Activated CD4-positive, alpha-beta T cell treated with anti-CD3 and anti-CD28 coated beads, Interleukin-2, amount 50 U/mL, for 24 hours (primary cell): ENCODE measurements around the gene GDI1.

Experiments used
- DNase-seq, 2 donors: peaks; one replicate each; pipeline ENCODE4 v3.0.0-alpha.2; 2020; ENCODE audit warnings: low read depth in 1 of 2, low spot score in 1 of 2

Gene GDI1

DNA sequence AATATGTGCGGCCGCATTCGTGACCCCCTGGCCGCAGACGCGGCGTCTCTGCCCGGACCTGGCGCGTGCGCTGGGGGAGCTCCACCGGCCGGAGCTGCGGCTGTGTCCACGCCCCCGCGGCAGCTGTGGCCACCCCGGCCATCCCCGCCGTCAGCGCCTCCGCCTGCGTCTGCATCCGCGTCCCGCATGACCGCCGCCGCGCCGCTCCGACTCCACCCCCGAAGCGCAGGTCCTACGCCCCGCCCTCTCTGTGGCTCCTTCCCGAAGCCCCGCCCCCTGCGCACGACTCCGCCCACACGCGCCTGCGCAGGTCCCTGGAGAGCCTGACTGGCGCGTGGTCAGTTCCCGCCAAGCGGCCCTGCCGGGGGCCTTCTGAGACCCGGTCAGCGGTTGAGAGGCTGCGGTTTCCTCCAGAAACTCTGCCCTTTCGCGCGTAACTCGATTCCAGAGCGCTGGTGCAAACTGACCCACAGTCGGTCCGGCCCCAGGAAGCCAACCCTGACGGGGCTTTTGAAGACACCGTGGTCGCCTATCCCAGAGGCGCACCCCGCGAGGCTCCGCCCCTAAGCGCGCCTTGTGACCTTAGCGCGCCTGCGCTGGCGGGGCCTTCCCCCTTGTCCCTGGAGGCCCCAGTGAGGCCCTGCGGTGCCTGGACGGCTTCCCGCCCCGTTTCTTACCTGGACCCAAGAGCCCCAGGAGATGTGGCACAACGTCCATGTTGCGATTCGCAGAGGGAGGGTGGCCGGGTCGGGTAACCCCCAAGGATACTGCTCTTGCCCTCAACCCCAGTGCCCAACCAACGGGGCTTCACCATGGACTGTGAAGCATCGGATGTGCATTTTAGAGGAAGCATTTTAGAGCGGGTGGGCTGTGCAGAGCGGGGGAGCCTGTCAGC lies 42.0 kb downstream of the GDI1 start, which contains the start of gene LAGE3:
Gene LAGE3, minus strand, starts transcription at position 554 of the 895 bp plus-strand sequence. Its CDS starts 366 bp downstream, at position 188.
- peak; percentile 87 to 88 for DNase-seq

GRCh38 chrX:154481195-154481594 lies 44.2 kb downstream of the GDI1 start:
- no peak for DNase-seq

DNA sequence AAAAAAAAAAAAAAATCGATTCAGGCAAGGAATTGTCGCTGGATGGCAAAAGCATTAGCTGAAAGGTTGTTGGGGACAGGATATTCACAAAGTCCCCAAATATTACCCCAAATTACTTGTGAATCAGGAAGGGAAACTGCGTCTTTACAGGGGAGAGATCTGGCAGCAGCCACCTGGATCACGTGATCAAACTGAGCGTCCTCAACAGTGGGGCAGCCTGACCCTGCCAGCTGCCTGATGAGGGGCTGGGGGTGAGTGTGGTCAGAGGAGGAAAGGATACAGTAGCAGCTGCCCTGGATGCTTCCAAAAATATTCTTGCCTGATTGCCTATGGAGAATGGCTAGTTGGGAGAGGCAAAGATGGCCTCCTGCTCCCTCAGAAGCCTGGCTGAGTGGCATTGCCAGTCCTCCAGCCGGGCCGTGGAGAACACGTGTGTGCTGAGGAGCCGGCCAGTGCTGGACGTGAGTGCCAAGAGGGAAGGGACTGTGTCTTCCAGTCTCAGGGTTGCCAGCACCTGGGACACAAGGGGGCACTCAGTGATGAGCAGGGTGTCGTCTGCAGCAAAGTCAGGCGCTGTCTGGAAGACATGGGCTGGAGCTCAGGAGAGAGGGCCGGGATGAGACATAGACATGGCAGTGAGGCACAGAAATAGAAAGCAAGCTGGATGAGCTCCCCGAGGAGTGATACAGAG lies 45.1 kb downstream of the GDI1 start:
- DNase-seq: no peak

DNA sequence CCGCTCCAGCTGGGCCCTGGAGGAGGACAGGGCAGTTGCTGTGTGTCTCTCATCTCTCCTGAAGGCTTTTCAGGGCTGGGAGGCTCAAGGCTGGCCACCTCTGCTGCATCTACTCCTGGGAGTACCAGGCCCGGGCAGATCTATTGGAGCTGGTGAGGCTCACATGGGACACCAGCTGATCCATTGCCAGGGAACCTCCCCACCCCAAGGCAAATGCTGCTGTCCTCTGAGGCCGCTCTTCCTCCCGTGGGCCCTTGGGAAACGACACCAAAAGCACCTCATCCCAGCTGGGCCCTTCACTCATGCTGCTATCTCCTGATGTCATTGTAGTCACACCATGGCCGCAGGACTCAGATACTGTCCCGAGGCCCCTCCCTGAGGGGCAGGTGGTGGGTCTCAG lies 45.8 kb downstream of the GDI1 start:
- no peak for DNase-seq

DNA sequence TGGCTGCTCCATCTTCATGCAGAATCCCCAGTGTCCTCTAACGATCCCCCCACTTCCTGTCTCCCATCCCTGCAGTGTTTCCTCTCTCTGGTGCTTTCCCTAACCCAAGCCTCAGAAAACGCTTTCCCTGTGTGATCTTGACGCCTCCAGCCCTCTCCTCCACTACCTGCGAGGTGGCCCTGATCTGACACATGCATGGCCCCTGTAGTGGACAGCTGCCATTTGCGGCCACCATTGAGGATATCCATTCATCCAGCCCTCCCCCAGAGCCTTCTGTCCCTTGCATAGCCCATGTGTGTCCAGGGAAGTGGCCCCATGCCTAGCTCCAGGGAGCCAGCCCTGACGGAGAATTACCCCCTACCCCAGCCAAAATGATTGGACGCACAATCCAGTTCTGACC lies 46.4 kb downstream of the GDI1 start:
- no peak for DNase-seq

- no peak for DNase-seq
Measured at GRCh38 chrX:154484255-154485149, 47.5 kb downstream of the GDI1 start.

DNA sequence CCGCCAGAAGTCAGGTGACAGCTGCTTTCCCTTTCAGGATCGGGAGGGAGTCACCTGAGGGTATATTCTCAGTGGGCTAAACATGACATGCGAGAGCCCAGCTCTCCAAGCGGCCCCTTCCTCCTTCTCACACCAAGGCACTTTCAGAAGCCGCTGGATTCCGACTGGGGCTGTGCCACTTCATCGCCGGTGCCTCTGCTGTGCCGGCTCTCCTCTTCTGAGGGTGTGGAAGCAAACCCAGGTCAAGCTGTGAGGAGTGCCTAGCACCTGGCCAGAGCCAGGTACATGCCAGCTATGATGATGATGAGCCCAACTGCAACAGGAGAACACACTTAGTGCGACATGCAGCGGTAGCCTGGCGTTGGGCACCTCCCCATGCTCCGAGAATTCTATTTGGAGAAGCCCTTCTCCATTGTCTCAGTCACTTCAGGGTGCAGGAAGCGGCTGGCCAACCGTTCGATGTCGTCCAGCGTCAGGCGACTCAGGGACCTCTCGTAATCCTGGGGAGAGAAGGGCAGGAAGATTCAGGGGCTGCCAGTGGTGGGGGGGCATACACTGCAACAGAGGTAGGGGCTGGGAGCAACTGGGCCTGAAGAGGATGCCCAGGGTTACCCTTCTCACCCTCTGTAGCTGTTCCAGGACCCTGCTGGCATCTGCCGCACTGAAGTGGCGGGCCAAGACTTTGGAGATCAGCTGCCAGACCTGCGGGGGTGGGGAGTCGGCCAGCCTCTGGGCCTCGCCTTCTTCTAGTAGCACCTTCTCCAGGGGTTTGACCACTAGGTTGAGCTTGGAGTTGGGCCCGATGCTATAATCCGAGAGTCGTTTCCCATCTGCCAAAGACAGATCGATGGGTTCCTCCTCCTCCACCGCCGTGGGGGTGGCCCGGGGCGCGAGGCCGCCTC lies 48.4 kb downstream of the GDI1 start:
- DNase-seq: no peak

GRCh38 chrX:154486052-154486395 lies 49.1 kb downstream of the GDI1 start:
- DNase-seq: no peak

DNA sequence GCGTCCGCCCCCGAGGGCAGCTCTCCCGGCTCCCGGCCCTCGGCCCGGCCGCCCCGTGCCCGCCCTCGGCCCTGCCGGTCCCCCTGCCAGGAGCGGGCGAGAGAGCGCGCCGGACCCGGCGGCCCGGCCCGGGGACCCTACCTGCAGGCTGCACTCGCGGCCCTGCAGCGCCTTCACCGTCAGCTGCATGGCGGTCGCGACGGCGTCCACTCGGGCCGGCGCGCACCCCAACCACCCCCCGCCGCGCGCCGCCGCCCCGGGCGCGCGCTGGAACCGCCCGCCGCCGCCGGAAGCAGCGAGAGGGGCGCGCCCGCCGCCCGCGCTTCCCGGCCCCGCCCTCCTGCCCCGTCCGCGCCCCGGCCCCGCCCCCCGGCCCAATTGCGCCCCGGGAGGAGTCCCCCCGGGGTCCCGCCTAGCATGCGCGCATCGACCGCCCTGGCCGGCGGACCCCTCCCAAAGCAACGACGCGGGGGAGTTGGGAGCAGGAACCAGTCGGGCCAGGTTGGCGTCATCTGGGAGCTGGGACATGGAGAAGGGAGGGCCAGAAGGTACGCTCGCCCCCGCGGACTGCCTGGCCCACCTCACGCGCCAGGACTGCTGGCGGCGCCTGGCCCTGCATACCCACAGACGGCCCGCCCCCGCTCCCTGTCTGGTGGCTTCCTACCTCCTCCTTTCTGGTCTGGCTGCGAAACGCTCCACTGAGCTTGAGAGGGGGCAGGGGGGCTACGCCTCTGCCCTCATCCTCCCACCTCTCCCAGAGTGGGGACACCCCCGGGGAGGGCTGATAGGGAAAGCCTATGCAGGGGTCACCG lies 49.6 kb downstream of the GDI1 start, which contains the start of gene UBL4A:
Gene UBL4A, minus strand, starts transcription at position 220 of the 812 bp plus-strand sequence. Its CDS starts 31 bp downstream, at position 189.
- DNase-seq: peak in 1 of 2 donors; percentile 3

DNA sequence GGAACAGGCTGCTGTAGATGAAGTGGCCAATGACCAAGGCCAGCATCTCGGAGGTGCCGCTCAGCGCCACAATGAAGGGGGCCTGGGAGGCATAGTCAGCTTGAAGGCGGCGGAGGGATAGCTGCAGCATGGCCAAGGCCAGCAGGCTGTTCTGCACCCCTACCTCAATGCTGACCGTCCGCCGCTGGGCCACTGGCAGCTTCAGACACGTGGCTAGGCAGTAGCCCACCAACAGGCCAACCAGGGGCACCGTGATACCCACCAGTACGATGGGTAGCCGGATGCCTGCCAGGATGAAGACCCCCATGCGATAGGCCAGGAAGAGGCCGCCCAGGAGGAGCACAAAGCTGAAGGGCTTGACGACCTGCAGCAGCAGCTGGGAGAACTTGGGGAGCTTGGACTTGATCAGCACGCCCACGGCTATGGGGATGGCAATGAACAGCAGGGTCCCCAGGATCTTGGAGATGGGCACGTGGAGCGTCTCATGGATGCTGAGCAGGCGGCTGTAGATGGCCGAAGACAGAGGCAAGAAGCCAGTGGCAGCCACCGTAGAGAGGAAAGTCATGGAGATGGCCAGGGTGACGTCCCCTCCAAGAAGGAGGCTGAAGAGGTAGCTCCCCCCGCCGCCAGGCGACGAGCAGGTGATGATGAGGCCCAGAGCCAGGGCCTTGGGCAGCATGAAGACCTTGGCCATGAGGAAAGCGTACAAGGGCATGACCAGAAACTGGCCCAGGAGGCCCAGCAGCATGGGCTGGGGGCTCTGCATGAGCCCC lies 50.8 kb downstream of the GDI1 start:
- DNase-seq: no peak

GRCh38 chrX:154488336-154489075 lies 51.6 kb downstream of the GDI1 start:
- DNase-seq: no peak

DNA sequence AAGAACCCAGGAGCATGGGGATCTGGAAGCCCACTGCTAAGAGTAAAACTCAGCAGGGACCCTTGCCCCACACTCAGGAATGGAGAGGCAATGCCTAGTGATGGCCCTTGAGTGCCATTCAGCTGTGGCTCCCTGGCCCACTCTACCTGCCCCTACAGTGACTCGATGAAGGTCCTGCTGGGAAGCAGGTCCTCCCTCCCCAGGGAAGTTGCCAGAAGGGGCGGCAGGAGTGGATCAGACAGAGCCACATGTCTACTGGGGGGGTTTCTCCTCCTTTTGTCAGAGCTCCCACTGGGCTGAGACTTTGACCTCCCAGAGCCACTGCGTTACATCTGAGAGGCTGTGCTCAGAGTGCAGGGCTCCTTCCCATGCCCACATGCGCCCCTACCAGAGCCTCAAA lies 52.2 kb downstream of the GDI1 start:
- DNase-seq: no peak

- DNase-seq: no peak
Measured at GRCh38 chrX:154490021-154490413, 53.1 kb downstream of the GDI1 start.

GRCh38 chrX:154490414-154491083 lies 53.6 kb downstream of the GDI1 start, which contains the start of gene SLC10A3:
SLC10A3 (minus strand) TSS chrX:154490629; CDS start chrX:154488940, 1,689 bp downstream.
- peak; percentile 67 to 81 for DNase-seq
